Stimulated activated memory B cell treated with anti-CD40 and anti-IgM and Interleukin-4, amounts not matched to agents 10 μg/mL and 1 μg/mL and 100 μg/mL, for 72 hours (primary cell): ENCODE results near the gene PCED1B.
A peak's percentile ranks its signal among the peaks of the same experiment; 100 is the strongest.
"Not testable (repeated sequence)": the region's sequence is repeated elsewhere in the genome, so short reads cannot be mapped to it uniquely, and the experiment has no call there.

Experiments used
- ATAC-seq: fragments of 150-1000 bp; cut with Tn5 transposase; 2 replicates; pipeline ENCODE4 v1.10.0; 2021
- H3K27ac Mint-ChIP-seq: one replicate; pipeline ENCODE4 v1.8.0; 2022; ENCODE audit warnings: mild to moderate bottlenecking, mixed read lengths
- H3K27me3 Mint-ChIP-seq: one replicate; pipeline ENCODE4 v1.8.0; 2022; ENCODE audit warnings: mixed read lengths
- H3K36me3 Mint-ChIP-seq: one replicate; pipeline ENCODE4 v1.8.0; 2022; ENCODE audit warnings: mixed read lengths
- H3K4me1 Mint-ChIP-seq: one replicate; pipeline ENCODE4 v1.8.0; 2022; ENCODE audit warnings: mixed read lengths
- H3K4me3 Mint-ChIP-seq: one replicate; pipeline ENCODE4 v1.8.0; 2022; ENCODE audit warnings: mild to moderate bottlenecking, moderate library complexity, mixed read lengths
- H3K9me3 Mint-ChIP-seq: one replicate; pipeline ENCODE4 v1.8.0; 2022; ENCODE audit warnings: mixed read lengths

PCED1B gene

GRCh38 chr12:47112679-47113078 is 33.3 kb downstream of the PCED1B start:
- H3K9me3 Mint-ChIP-seq = no peaks in the 10 kb centered on the region
- no peak overlapping the region for H3K4me3 Mint-ChIP-seq
- no peak overlapping the region for H3K27ac Mint-ChIP-seq
- no peaks in the 10 kb centered on the region for H3K27me3 Mint-ChIP-seq
- H3K4me1 Mint-ChIP-seq = no peaks in the 10 kb centered on the region
- no peak for ATAC-seq
- peaks cover 38% of the 10 kb centered on the region for H3K36me3 Mint-ChIP-seq

DNA sequence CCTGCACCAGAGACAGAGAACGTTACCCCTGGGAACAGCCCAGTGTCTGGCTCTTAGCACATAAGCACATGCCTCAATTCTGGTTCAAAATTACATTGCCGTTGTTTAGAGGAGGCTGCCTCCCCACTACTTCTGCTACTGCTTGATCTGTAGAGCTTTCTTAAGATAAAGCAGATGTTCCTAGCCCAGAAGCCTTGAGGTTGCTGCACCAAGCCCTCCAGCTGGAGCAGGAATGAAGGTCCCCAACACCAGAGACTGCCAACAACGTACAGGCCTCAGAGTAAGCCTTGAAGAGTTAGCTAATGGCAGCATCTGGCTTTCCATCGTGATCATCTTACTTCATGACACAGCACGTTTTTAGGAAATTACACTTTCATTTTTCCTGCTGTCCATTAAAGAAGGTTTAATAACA is 35.1 kb downstream of the PCED1B start:
- no peak overlapping the region for H3K4me3 Mint-ChIP-seq
- no peaks in the 10 kb centered on the region for H3K27me3 Mint-ChIP-seq
- H3K36me3 Mint-ChIP-seq = peaks cover 42% of the 10 kb centered on the region
- no peaks in the 10 kb centered on the region for H3K9me3 Mint-ChIP-seq
- no peaks in the 10 kb centered on the region for H3K4me1 Mint-ChIP-seq
- ATAC-seq = no peak
- H3K27ac Mint-ChIP-seq = no peak overlapping the region

- not testable (repeated sequence) for ATAC-seq, H3K4me1 Mint-ChIP-seq, H3K27me3 Mint-ChIP-seq, H3K4me3 Mint-ChIP-seq, H3K9me3 Mint-ChIP-seq, H3K27ac Mint-ChIP-seq
- H3K36me3 Mint-ChIP-seq = peaks cover 26% of the 10 kb centered on the region
Measured at GRCh38 chr12:47117305-47117704, 37.9 kb downstream of the PCED1B start.

DNA sequence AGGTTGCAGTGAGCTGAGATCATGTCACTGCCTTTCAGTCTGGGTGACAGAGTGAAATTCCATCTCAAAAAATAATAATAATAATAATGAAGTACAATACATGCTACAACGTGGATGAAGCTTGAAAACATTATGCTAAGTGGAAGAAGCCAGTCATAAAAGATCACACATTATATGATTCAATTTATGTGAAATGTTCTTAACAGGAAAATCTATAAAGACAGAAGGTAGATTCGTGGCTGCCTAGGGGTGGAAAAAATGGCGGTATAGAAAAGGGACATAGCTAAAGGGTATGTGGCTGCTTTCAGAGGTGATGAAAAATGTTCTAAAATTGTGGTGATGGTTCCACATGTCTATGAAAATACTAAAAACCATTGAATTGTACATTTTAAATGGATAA is 41.3 kb downstream of the PCED1B start:
- Mint-ChIP-seq H3K36me3 (peaks cover 33% of the 10 kb centered on the region), H3K27ac (no peak overlapping the region), H3K9me3 (no peaks in the 10 kb centered on the region), H3K4me3 (no peak overlapping the region), H3K4me1 (peaks cover 11% of the 10 kb centered on the region), H3K27me3 (no peaks in the 10 kb centered on the region)
- ATAC-seq = no peak

- Mint-ChIP-seq H3K27ac (no peak overlapping the region), H3K4me1 (peaks cover 11% of the 10 kb centered on the region), H3K27me3 (no peaks in the 10 kb centered on the region), H3K9me3 (no peaks in the 10 kb centered on the region), H3K36me3 (peaks cover 33% of the 10 kb centered on the region), H3K4me3 (no peak overlapping the region)
- no peak for ATAC-seq
Measured at GRCh38 chr12:47121146-47121545, 41.7 kb downstream of the PCED1B start.

GRCh38 chr12:47122602-47123001 is 43.2 kb downstream of the PCED1B start:
- Mint-ChIP-seq H3K4me3 (no peak overlapping the region), H3K27me3 (no peaks in the 10 kb centered on the region), H3K9me3 (no peaks in the 10 kb centered on the region), H3K36me3 (peaks cover 34% of the 10 kb centered on the region), H3K4me1 (peaks cover 18% of the 10 kb centered on the region), H3K27ac (no peak overlapping the region)
- ATAC-seq = no peak

GRCh38 chr12:47123730-47124129 is 44.3 kb downstream of the PCED1B start:
- Mint-ChIP-seq H3K4me3 (no peak overlapping the region), H3K4me1 (peaks cover 18% of the 10 kb centered on the region), H3K27me3 (no peaks in the 10 kb centered on the region), H3K36me3 (peaks cover 23% of the 10 kb centered on the region), H3K9me3 (no peaks in the 10 kb centered on the region), H3K27ac (no peak overlapping the region)
- no peak for ATAC-seq

DNA sequence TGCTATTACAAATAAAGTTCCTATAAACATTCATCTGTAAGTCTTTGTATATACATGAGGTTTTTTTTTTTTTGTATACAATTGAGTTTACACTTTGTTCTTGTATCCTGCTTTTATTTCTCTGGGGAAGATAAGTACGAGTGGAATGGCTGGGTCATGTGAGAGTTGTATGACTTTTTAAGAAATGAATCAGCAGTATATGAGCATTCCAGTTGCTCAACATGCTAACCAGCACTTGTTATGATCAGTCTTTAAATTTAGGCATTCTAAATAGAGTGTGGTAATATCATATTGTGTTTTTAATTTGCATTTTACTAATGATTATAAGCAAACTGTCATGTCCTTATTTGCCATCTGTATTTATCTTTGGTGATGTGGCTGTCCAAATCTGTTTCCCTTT is 45.0 kb downstream of the PCED1B start:
- no peak for ATAC-seq
- no peaks in the 10 kb centered on the region for H3K9me3 Mint-ChIP-seq
- peaks cover 18% of the 10 kb centered on the region for H3K4me1 Mint-ChIP-seq
- no peak overlapping the region for H3K4me3 Mint-ChIP-seq
- H3K36me3 Mint-ChIP-seq = peaks cover 21% of the 10 kb centered on the region
- no peak overlapping the region for H3K27ac Mint-ChIP-seq
- H3K27me3 Mint-ChIP-seq = no peaks in the 10 kb centered on the region

- ATAC-seq = no peak
- Mint-ChIP-seq H3K4me1 (peaks cover 22% of the 10 kb centered on the region), H3K27me3 (no peaks in the 10 kb centered on the region), H3K36me3 (peaks cover 25% of the 10 kb centered on the region), H3K4me3 (no peak overlapping the region), H3K9me3 (no peaks in the 10 kb centered on the region), H3K27ac (no peak overlapping the region)
Measured at GRCh38 chr12:47126246-47126645, 46.8 kb downstream of the PCED1B start.

DNA sequence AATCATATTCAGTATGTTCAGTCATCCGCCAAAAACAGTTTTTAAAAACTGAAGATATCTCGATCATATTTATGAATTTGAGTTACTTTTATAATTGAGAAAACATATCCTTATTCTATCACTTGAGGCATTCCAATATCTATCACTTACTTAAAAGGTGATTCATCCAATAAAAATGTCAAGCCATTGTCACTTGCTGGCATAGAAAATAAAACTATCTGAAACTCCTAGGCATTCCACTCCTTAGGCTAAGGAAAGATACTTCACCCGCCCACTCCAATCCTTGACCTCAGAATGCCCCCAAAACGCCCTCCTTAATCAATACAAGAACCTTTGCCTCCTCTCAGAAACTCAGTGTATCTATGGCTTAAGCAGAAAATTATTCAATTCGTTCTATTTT is 51.6 kb downstream of the PCED1B start:
- Mint-ChIP-seq H3K9me3 (no peaks in the 10 kb centered on the region), H3K4me1 (peaks cover 25% of the 10 kb centered on the region), H3K36me3 (peaks cover 29% of the 10 kb centered on the region), H3K27ac (peak overlapping the region; percentile 70), H3K4me3 (no peak overlapping the region), H3K27me3 (no peaks in the 10 kb centered on the region)
- no peak for ATAC-seq

GRCh38 chr12:47134005-47134404 is 54.6 kb downstream of the PCED1B start:
- H3K36me3 Mint-ChIP-seq = peaks cover 28% of the 10 kb centered on the region
- no peak overlapping the region for H3K27ac Mint-ChIP-seq
- H3K4me1 Mint-ChIP-seq = peaks cover 24% of the 10 kb centered on the region
- no peak for ATAC-seq
- no peaks in the 10 kb centered on the region for H3K27me3 Mint-ChIP-seq
- no peaks in the 10 kb centered on the region for H3K9me3 Mint-ChIP-seq
- H3K4me3 Mint-ChIP-seq = no peak overlapping the region

DNA sequence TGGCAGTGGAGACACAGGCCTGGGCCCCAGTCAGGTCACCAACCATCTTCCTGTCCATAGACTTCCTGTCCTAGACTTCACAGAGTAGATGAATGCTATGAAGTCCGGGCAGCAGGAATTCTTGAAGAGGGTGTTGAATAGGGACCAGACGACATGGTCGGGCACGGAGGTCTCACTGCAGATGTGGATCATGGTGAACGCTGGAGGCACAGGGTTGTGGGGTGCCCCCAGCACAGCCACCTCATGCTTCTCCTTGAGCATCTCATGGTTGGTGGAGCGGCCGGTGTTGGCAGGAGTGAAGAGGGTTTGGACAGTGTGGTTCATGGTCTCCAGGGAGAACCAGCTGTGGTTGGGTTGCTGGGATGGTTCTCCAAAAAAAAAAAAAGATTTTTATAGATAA is 56.2 kb downstream of the PCED1B start:
- H3K27ac Mint-ChIP-seq = no peak overlapping the region
- H3K4me1 Mint-ChIP-seq = peaks cover 26% of the 10 kb centered on the region
- H3K27me3 Mint-ChIP-seq = no peaks in the 10 kb centered on the region
- ATAC-seq = no peak
- H3K9me3 Mint-ChIP-seq = peaks cover 7% of the 10 kb centered on the region
- H3K36me3 Mint-ChIP-seq = peaks cover 37% of the 10 kb centered on the region
- no peak overlapping the region for H3K4me3 Mint-ChIP-seq

- no peak for ATAC-seq
- H3K36me3 Mint-ChIP-seq = peaks cover 40% of the 10 kb centered on the region
- H3K27ac Mint-ChIP-seq = no peak overlapping the region
- peaks cover 7% of the 10 kb centered on the region for H3K4me1 Mint-ChIP-seq
- no peak overlapping the region for H3K4me3 Mint-ChIP-seq
- peaks cover 7% of the 10 kb centered on the region for H3K9me3 Mint-ChIP-seq
- H3K27me3 Mint-ChIP-seq = no peaks in the 10 kb centered on the region
Measured at GRCh38 chr12:47139000-47139681, 59.7 kb downstream of the PCED1B start.

DNA sequence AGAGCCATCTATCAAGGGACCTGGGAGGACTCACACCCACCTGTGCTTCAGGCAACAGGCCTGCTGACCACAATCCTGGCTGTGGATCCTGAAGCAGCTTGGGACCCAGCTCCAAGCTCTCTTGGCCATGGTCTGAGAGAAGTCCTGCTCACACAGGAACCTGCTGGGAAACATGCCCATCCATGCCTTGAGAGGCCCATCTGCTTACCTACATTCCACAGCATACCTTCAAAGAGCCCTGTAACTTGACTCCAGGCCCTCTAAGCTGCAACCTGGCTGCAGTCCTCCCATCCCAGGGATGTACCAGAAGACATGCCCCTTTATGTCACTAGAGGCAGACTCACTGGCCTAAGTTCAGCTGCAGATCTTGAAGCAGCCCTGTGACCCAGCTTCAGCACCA is 62.0 kb downstream of the PCED1B start:
- no peak overlapping the region for H3K27ac Mint-ChIP-seq
- peaks cover 34% of the 10 kb centered on the region for H3K36me3 Mint-ChIP-seq
- H3K4me1 Mint-ChIP-seq = peaks cover 7% of the 10 kb centered on the region
- H3K27me3 Mint-ChIP-seq = no peaks in the 10 kb centered on the region
- no peak for ATAC-seq
- peaks cover 7% of the 10 kb centered on the region for H3K9me3 Mint-ChIP-seq
- no peak overlapping the region for H3K4me3 Mint-ChIP-seq

DNA sequence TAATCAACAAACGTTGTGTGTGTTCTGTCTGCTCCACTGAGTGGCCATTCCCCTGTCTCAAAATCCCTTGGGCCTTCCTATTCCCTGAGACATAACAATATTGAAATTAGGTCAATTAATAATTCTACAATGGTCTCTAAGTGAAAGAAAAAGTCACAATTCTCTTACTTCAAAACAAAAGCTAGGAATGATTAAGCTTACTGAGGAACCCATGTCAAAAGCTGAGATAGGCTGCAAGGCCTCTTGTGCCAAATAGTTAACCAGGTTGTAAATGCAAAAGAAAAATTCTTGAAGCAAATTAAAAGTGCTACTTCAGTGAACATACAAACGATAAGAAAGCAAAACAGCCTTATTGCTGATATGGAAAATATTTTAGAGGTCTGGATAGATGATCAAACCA is 65.3 kb downstream of the PCED1B start:
- no peak for ATAC-seq
- Mint-ChIP-seq H3K27me3 (no peaks in the 10 kb centered on the region), H3K36me3 (peaks cover 36% of the 10 kb centered on the region), H3K27ac (no peak overlapping the region), H3K4me3 (no peak overlapping the region), H3K9me3 (no peaks in the 10 kb centered on the region), H3K4me1 (no peaks in the 10 kb centered on the region)

DNA sequence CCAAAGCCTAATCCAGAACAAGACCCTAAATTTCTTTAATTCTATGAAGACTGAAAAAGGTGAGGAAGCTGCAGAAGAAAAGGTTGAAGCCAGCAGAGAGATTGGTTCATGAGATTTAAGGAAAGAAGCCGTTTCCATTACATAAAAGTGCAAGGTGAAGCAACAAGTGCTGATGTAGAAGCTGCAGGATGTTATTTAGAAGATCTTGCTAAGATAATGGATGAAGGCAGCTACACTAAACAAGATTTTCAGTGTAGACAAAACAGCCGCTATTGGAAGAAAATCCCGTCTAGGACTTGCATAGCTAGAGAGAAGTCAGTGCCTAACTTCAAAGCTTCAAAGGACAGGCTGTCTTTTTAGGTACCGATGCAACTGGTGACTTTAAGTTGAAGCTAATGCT is 65.8 kb downstream of the PCED1B start:
- ATAC-seq = no peak
- H3K4me3 Mint-ChIP-seq = no peak overlapping the region
- no peaks in the 10 kb centered on the region for H3K9me3 Mint-ChIP-seq
- H3K27ac Mint-ChIP-seq = no peak overlapping the region
- H3K27me3 Mint-ChIP-seq = no peaks in the 10 kb centered on the region
- H3K36me3 Mint-ChIP-seq = peaks cover 35% of the 10 kb centered on the region
- H3K4me1 Mint-ChIP-seq = no peaks in the 10 kb centered on the region

GRCh38 chr12:47147739-47148138 is 68.3 kb downstream of the PCED1B start:
- no peak for ATAC-seq
- Mint-ChIP-seq H3K4me1 (no peaks in the 10 kb centered on the region), H3K27me3 (no peaks in the 10 kb centered on the region), H3K4me3 (no peak overlapping the region), H3K36me3 (peaks cover 34% of the 10 kb centered on the region), H3K27ac (no peak overlapping the region), H3K9me3 (peaks cover 2% of the 10 kb centered on the region)
